K562 treated with DMSO at 1 percent for 4 hours (cell line): Measurements from ENCODE around the gene ZNF878. TPM values are rescaled to one million over a fixed set of nuclear protein-coding genes. Genes with fewer than 3 reads are reported as not detected.

Experiments
- total RNA-seq: library from RNA; unstranded; fragments of 300-600 nt; gene quantifications from 2 replicates; pipeline ENCODE4 v1.2.3, GENCODE V29; 2022; ENCODE audit not compliant: insufficient read depth

ZNF878 gene
- 0.75 TPM in 1 of 2 replicates, not detected in the other for total RNA-seq

GRCh38 chr19:12052497-12053169, at the start of gene ZNF878:
ZNF878 (minus strand) TSS chr19:12052961; CDS start chr19:12052801, 160 bp downstream.

DNA sequence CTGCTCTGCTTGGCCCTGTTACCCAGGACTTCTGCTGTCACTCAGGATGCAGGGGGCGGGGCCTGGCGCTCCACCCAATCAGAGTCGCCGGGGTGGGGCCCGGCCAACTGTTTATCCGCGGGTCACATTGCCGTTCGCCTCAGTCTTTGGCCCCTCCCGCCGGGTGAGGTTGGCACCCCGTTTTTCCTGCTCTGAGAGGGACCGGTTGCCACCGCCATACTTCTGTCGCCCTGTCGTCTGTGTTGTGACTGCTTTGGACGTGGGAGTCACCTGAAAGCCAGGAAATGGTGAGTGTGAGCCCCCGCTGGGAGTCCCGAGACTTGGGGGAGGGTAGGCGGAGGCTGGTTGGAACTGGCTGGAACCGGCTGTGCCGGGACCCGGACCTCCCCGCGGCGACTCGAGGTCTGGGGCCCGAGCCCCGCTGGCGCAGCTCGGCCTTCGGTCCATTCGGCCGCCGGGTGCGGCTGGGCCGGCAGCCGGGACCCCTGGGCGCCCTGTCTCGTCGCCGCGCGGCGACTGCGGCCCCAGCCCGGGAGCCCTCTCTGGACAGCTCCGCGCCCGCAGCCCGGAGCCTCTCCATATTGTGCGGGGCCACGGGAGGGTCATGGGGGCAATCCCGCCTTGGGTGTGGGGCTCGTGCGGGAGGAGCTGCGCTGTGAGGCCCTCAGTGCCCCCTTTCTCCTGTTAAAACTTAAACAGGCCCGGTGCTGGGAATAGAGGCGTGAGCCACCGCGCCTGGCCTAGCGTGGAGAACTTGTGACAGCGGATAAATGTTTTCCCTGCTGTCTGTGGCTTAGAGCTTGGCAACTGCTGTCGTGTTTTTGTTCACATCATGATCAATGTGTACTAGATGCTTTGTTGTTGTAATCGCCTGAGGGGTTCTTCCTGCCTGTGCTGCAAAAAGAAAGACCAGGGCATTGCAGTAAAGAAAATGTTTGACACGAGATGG, 12.1 kb upstream of the ZNF878 start, which contains the start of gene ZNF844:
Gene ZNF844 (plus strand): TSS at position 142 of the 949 bp plus-strand sequence. CDS start 143 bp downstream, at position 285.

GRCh38 chr19:12035220-12036172, 17.3 kb downstream of the ZNF878 start, which contains the start of gene ZNF433:
ZNF433 (minus strand) TSS chr19:12035679; CDS start chr19:12035539, 140 bp downstream.

Other genes with a start within 250 kb of the ZNF878 start
- gene ZNF440, start 238.7 kb downstream of the ZNF878 start, total RNA-seq, result 6.1 and 7.3 TPM in 2 replicates
- gene ZNF439, start 204.2 kb downstream of the ZNF878 start, total RNA-seq, result 0.63 TPM in 1 of 2 replicates, not detected in the other
- gene ZNF69, start 165.2 kb downstream of the ZNF878 start, total RNA-seq, result 2.1 and 2.2 TPM in 2 replicates
- 4.5 and 6.6 TPM in 2 replicates for gene ZNF700, start 127.9 kb downstream of the ZNF878 start, total RNA-seq
- gene ZNF763, start 87.9 kb downstream of the ZNF878 start, total RNA-seq, result 0.23 TPM in 1 of 2 replicates, not detected in the other
- 1.7 and 2.3 TPM in 2 replicates for gene ZNF433, start 17.3 kb downstream of the ZNF878 start, total RNA-seq
- gene ZNF844, start 11.8 kb upstream of the ZNF878 start, total RNA-seq, result 0.69 and 1.8 TPM in 2 replicates
- 1.9 and 6.6 TPM in 2 replicates for gene ZNF20, start 87.4 kb upstream of the ZNF878 start, total RNA-seq
- not detected in 2 replicates for gene ZNF625, start 103.8 kb upstream of the ZNF878 start, total RNA-seq
- 2.7 and 2.9 TPM in 2 replicates for gene ZNF136, start 110.1 kb upstream of the ZNF878 start, total RNA-seq
- 3.7 and 5.3 TPM in 2 replicates for gene ZNF44, start 241.9 kb upstream of the ZNF878 start, total RNA-seq